ENCODE data around the gene YIF1A.
"Not testable (repeated sequence)": the region's sequence is repeated elsewhere in the genome, so short reads cannot be mapped to it uniquely, and the experiment has no call there.

DNA sequence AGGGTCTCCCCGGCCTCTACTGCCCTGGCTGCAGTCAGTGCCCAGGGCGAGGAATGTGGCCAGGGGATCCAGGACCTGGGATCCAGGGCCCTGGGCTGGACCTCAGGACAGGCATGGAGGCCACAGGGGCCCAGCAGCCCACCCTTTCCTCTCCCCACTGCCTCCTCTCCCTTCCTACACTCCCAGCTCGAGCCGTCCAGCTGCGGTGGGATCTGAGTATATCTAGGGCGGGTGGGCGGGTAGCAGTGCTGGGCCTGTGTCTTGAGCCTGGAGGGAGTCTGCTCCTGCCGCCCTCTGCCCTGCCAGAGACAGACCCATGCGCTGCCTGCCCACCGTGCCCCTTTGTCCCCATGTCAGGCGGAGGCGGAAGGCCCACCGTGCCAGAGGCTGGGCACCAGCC is 12.3 kb downstream of the YIF1A start:
- TF ChIP-seq CTCF (conservative IDR thresholded peaks at IDR 0.05; ENCODE audit: low read depth, low read length); RAD21 (IDR thresholded peaks at IDR 0.05; ENCODE audit: low read length); RCOR1 (IDR thresholded peaks at IDR 0.05; ENCODE audit: insufficient replicate concordance, low read length); BHLHE40 (IDR thresholded peaks at IDR 0.05; ENCODE audit: low read depth, low read length): not testable (repeated sequence)
